C4-2B (cell line): ENCODE measurements around the gene OR52I1.

Experiments used
- H3K27ac ChIP-seq: fragments of 450-650 bp; 2 replicates; pipeline ENCODE4 v1.5.1; 2017
- CTCF ChIP-seq: fragments of 450-650 bp; conservative IDR thresholded peaks from 2 replicates; pipeline ENCODE4 v1.5.1; 2017; ENCODE audit warnings: mild to moderate bottlenecking
- ZFX ChIP-seq: fragments of 450-650 bp; IDR thresholded peaks from 2 replicates; pipeline ENCODE4 v1.6.1; 2017

OR52I1 gene

GRCh38 chr11:4565371-4565770 lies 28.5 kb upstream of the OR52I1 start:
- TF ChIP-seq CTCF: no peak
- TF ChIP-seq ZFX: no peak
- H3K27ac ChIP-seq: no peak overlapping the region

GRCh38 chr11:4569075-4569474 lies 24.8 kb upstream of the OR52I1 start:
- no peak overlapping the region for H3K27ac ChIP-seq
- TF ChIP-seq ZFX: no peak
- TF ChIP-seq CTCF: no peak

- no peak for TF ChIP-seq ZFX
- no peak for TF ChIP-seq CTCF
- H3K27ac ChIP-seq: peak overlapping the region; percentile 53; the same call in 1 of the 2 replicates
Measured at GRCh38 chr11:4576880-4577279, 17.0 kb upstream of the OR52I1 start.

GRCh38 chr11:4577761-4578160 lies 16.1 kb upstream of the OR52I1 start:
- peak overlapping the region; percentile 53 for H3K27ac ChIP-seq
- TF ChIP-seq CTCF (no peak), ZFX (no peak)

- no peak overlapping the region for H3K27ac ChIP-seq
Measured at GRCh38 chr11:4578624-4579023, 15.2 kb upstream of the OR52I1 start.

GRCh38 chr11:4580124-4580523 lies 13.7 kb upstream of the OR52I1 start:
- no peak for TF ChIP-seq ZFX
- no peak for TF ChIP-seq CTCF
- no peak overlapping the region for H3K27ac ChIP-seq

More at GRCh38 chr11:4578624-4579023, 15.2 kb upstream of the OR52I1 start:
- TF ChIP-seq ZFX (no peak), CTCF (no peak)

GRCh38 chr11:4581443-4581842 lies 12.4 kb upstream of the OR52I1 start, which contains the start of gene OR52I2:
OR52I2 (plus strand) TSS chr11:4581743.
- TF ChIP-seq CTCF (no peak), ZFX (no peak)
- no peak within 1 kb of the TSS for H3K27ac ChIP-seq
